Measurements from ENCODE around the gene OR10J1.

Gene OR10J1

DNA sequence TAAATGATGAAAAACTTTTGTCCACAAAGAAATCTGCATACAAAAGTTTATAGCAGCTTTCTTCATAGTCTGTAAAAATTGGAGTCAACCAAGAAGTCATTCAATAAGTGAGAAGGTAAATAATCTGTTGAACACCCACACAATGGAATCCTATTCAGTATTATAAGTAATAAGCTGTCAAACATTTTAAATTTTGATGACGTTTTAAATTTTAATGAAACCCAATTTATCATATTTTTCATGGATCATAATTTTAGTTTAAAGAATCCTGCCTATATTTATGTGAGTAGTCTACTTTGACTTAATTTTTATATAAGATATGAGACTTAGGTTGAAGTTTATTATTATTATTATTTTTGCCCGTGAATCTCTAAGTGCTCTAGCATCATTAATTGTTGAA, 20.0 kb downstream of the OR10J1 start:
- Mint-ChIP-seq H3K27ac (no peak overlapping the region), H3K27me3 (no peaks in the 10 kb centered on the region), H3K9me3 (peaks cover 20% of the 10 kb centered on the region), H3K36me3 (no peaks in the 10 kb centered on the region), H3K4me1 (no peaks in the 10 kb centered on the region), H3K4me3 (no peak overlapping the region)
- ATAC-seq: no peak

DNA sequence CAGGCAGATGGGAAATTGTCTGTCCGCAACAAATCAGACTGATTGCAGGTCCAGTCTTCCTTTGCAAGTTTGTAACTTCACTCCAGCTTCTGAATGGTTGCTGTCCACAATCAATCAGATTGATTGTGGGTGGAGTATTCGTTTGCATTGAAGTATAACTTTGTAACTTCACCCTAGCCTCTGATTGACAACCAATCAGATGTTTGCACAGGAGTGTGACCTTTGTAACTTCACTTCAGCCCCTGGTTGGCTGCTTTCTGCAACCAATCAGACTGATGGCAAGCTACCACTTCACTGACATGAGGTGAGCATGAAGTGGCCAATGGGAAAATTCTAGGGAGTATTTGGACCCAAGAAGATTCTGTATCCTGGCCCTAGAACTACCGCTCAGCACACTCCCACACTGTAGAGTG, 25.7 kb downstream of the OR10J1 start:
- H3K27me3 Mint-ChIP-seq: peaks cover 20% of the 10 kb centered on the region
- H3K4me1 Mint-ChIP-seq: no peaks in the 10 kb centered on the region
- H3K27ac Mint-ChIP-seq: no peak overlapping the region
- H3K9me3 Mint-ChIP-seq: peaks cover 17% of the 10 kb centered on the region
- ATAC-seq: no peak
- no peak overlapping the region for H3K4me3 Mint-ChIP-seq
- no peaks in the 10 kb centered on the region for H3K36me3 Mint-ChIP-seq

GRCh38 chr1:159468321-159468720, 28.8 kb downstream of the OR10J1 start:
- Mint-ChIP-seq H3K27ac (no peak overlapping the region), H3K4me3 (no peak overlapping the region), H3K36me3 (no peaks in the 10 kb centered on the region), H3K9me3 (no peaks in the 10 kb centered on the region), H3K4me1 (no peaks in the 10 kb centered on the region), H3K27me3 (peaks cover 32% of the 10 kb centered on the region)
- ATAC-seq: no peak

DNA sequence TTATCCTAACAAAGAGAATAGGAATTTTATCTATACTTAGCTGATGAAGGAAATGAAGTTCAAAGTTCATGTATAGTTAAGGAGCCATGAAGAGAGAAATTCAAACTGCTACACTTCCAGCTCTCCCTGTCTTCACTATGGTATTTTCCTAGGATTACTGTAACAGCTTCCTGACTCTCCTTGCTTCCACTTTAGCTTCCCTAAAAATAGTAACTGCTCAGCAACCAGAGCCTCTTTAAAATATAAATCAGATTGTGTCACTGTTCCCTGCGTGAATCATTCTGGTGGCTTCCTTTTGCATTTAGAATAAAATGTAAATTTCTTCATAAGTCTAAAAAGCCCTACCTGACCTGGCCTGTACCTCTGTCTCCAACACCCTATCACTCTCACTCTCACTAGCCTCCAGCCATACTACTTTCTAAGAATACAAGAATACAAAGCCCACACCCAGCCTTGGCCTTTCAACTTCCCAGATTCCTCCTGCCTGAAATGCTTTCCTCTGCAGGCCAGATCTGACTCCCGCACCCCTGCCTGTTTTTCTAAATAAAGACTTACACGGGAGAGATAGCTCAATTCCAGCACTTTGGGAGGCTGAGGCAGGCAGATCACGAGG, 30.5 kb downstream of the OR10J1 start:
- Mint-ChIP-seq H3K9me3 (no peaks in the 10 kb centered on the region), H3K27me3 (peaks cover 36% of the 10 kb centered on the region), H3K4me1 (no peaks in the 10 kb centered on the region), H3K27ac (no peak overlapping the region), H3K4me3 (no peak overlapping the region), H3K36me3 (no peaks in the 10 kb centered on the region)
- ATAC-seq: no peak

DNA sequence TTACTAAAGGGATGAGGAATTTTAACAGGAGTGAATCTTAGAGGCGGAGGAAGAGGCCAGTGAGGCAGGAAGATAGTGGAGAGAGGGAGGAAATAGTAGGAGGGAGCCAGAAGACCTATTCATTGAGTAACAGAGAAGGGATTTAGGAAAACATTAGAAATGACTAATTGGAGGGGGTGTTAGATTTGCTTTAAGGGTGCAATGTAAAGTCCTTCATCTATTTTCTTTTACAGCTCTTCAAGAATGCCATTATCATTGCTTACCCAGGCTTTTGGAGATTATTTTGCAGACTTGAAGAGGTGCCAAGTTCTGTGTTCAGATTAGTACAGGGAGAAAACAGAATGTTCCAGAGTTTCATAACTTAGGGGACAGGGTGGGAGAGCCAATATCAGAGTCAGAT, 33.8 kb downstream of the OR10J1 start:
- Mint-ChIP-seq H3K9me3 (no peaks in the 10 kb centered on the region), H3K36me3 (no peaks in the 10 kb centered on the region), H3K4me1 (no peaks in the 10 kb centered on the region), H3K27ac (no peak overlapping the region), H3K27me3 (peaks cover 23% of the 10 kb centered on the region), H3K4me3 (no peak overlapping the region)
- ATAC-seq: no peak

- H3K27me3 Mint-ChIP-seq: peaks cover 19% of the 10 kb centered on the region
- H3K4me3 Mint-ChIP-seq: no peak overlapping the region
- no peak overlapping the region for H3K27ac Mint-ChIP-seq
- no peak for ATAC-seq
- H3K36me3 Mint-ChIP-seq: no peaks in the 10 kb centered on the region
- H3K4me1 Mint-ChIP-seq: no peaks in the 10 kb centered on the region
- no peaks in the 10 kb centered on the region for H3K9me3 Mint-ChIP-seq
Measured at GRCh38 chr1:159474926-159475325, 35.4 kb downstream of the OR10J1 start.

DNA sequence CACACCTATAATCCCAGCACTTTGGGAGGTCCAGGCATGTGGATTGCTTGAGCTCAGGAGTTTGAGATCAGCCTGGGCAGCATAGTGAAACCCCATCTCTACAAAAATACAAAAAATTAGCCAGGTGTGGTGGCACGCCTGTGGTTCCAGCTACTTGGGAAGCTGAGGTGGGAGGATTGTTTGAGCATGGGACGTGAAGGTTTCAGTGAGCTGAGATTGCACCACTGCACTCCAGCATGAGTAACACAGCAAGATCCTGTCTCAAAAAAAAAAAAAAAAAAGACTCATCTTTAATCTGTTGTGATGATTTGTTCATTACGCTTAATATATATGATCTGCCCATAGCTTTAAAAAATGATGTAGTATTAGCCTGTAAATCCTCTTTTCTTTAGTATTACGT, 44.0 kb downstream of the OR10J1 start:
- Mint-ChIP-seq H3K27me3 (peaks cover 15% of the 10 kb centered on the region), H3K4me1 (no peaks in the 10 kb centered on the region), H3K9me3 (peaks cover 3% of the 10 kb centered on the region), H3K4me3 (no peak overlapping the region), H3K36me3 (no peaks in the 10 kb centered on the region), H3K27ac (no peak overlapping the region)
- ATAC-seq: no peak
